GM12801 (cell line): ENCODE results near the gene DENND11.

Experiments used
- CTCF ChIP-seq: IDR thresholded peaks from one replicate; pipeline ENCODE4 v1.5.1; 2011; ENCODE audit warnings: control low read depth; ENCODE audit not compliant: insufficient read length; ENCODE audit errors: extremely low read depth

Gene DENND11

GRCh38 chr7:141737118-141737835, 35.3 kb upstream of the DENND11 start:
- no peak for TF ChIP-seq CTCF

GRCh38 chr7:141731476-141732149, 29.6 kb upstream of the DENND11 start:
- TF ChIP-seq CTCF, result no peak

GRCh38 chr7:141729020-141729419, 27.1 kb upstream of the DENND11 start:
- TF ChIP-seq CTCF, result no peak

- no peak for TF ChIP-seq CTCF
Measured at GRCh38 chr7:141722529-141722928, 20.6 kb upstream of the DENND11 start.

GRCh38 chr7:141717450-141717849, 15.5 kb upstream of the DENND11 start:
- no peak for TF ChIP-seq CTCF

- no peak for TF ChIP-seq CTCF
Measured at GRCh38 chr7:141715794-141716689, 14.1 kb upstream of the DENND11 start.

- no peak for TF ChIP-seq CTCF
Measured at GRCh38 chr7:141715018-141715417, 13.1 kb upstream of the DENND11 start.
